Adrenal gland (tissue), 12 donors: ENCODE results near the gene QKI. TPM values are rescaled to one million over a fixed set of nuclear protein-coding genes. Genes with fewer than 3 reads are reported as not detected.

Source experiments
- DNase-seq, 7 donors: peaks; one replicate each; pipeline ENCODE4 v3.0.0-alpha.2; 2019 to 2020
- H3K27ac ChIP-seq, 5 donors: fragments of 200-600 bp; sonication (generic) in 4 of 5; 1 replicate in 3 of 5; 2 replicates in 2 of 5; pipeline versions ENCODE4 v1.5.1 to v1.8.0; 2016 to 2020; ENCODE audit warnings: mild to moderate bottlenecking in 1 of 5
- H3K27me3 ChIP-seq: fragments of 200-600 bp; 2 replicates; pipeline ENCODE4 v1.8.0; 2021
- H3K36me3 ChIP-seq, 2 donors: fragments of 200-600 bp; replicated peaks in 1 of 2; 1 replicate in 1 of 2; 2 replicates in 1 of 2; pipeline versions ENCODE4 v1.5.1 to v1.8.0; 2018 to 2022
- H3K4me1 ChIP-seq, 2 donors: fragments of 200-600 bp; replicated peaks in 1 of 2; 1 replicate in 1 of 2; 2 replicates in 1 of 2; pipeline versions ENCODE4 v1.5.1 to v1.8.0; 2018 to 2021
- H3K4me3 ChIP-seq, 4 donors: fragments of 200-600 bp; sonication (generic) in 3 of 4; one replicate each; pipeline ENCODE4 v1.5.1; 2016 to 2018
- H3K9me3 ChIP-seq, 3 donors: fragments of 200-600 bp; sonication (generic) in 1 of 3; replicated peaks in 1 of 3; 1 replicate in 2 of 3; 2 replicates in 1 of 3; pipeline versions ENCODE4 v1.5.1 to v1.8.0; 2016 to 2021
- CTCF ChIP-seq, 6 experiments: fragments of 450-650 bp in 4 of 6; fragments of 200-600 bp in 2 of 6; sonication (generic) in 1 of 6; IDR thresholded peaks; 1 replicate in 5 of 6; 2 replicates in 1 of 6; pipeline versions ENCODE4 v1.5.1 to v1.8.0; 2016 to 2021; ENCODE audit warnings: antibody characterized with exemption in 6 of 6, mild to moderate bottlenecking in 2 of 6, moderate library complexity in 1 of 6
- POLR2A ChIP-seq, 2 donors: fragments of 450-650 bp; IDR thresholded peaks; one replicate each; pipeline ENCODE4 v1.6.1; 2017; ENCODE audit warnings: antibody characterized with exemption in 2 of 2, mild to moderate bottlenecking in 2 of 2, moderate library complexity in 1 of 2
- WGBS, 4 donors: extraction: QIAGEN DNeasy Blood & Tissue Kit in 2 of 4; methylation state at CpG; one replicate each; pipeline versions ENCODE4 v1.1.5 to v1.1.7; 2013 to 2017; 5-methylcytosine and 5-hydroxymethylcytosine counted together
- intact Hi-C, 2 donors: fragments of 100-400 bp; cut with DNase I; formaldehyde crosslinking; loops; one replicate each; pipeline versions ENCODE4 v1.14.1 to v1.15.0; 2022 to 2023
- polyA plus RNA-seq, 3 donors: library from polyadenylated mRNA; stranded (reverse); fragments of 200-250 nt in 2 of 3; fragments of 350-450 nt in 1 of 3; fragmentation: Illumina TruSeq in 1 of 3; extraction: RNeasy Lipid Tissue Mini Kit (QIAGEN cat#74804) in 1 of 3; gene quantifications; one replicate each; pipeline ENCODE4 v1.2.3, GENCODE V29; 2013 to 2014
- total RNA-seq, 9 donors: library from RNA; depleted of rRNA in 4 of 9; stranded (reverse); fragments of >200 nt in 4 of 9; fragments of 120-200 nt in 1 of 9; fragmentation: NEBNext Ultra II Directional in 1 of 9; extraction: Animal tissue kit (Norgen Biotek cat#: 25700) in 1 of 9; gene quantifications; one replicate each; pipeline versions ENCODE4 v1.1.0 to v1.2.4, GENCODE V29; 2013 to 2023
- donor health status: healthy with polysubstance abuse.
- donor health status: Bipolar disorder and iron deficiency.
- donor health status: DM: yes; HTN: yes; CAD: no.
- donor health status: DM: no; HTN: no; CAD: no.
- donor health status: DM: no; HTN: no; CAD: no.
- donor health status: DM: yes; HTN: yes; CAD: no.

The QKI gene
- total and polyA plus RNA-seq, 12 donors: 10.3 to 207 (median 130) TPM

DNA sequence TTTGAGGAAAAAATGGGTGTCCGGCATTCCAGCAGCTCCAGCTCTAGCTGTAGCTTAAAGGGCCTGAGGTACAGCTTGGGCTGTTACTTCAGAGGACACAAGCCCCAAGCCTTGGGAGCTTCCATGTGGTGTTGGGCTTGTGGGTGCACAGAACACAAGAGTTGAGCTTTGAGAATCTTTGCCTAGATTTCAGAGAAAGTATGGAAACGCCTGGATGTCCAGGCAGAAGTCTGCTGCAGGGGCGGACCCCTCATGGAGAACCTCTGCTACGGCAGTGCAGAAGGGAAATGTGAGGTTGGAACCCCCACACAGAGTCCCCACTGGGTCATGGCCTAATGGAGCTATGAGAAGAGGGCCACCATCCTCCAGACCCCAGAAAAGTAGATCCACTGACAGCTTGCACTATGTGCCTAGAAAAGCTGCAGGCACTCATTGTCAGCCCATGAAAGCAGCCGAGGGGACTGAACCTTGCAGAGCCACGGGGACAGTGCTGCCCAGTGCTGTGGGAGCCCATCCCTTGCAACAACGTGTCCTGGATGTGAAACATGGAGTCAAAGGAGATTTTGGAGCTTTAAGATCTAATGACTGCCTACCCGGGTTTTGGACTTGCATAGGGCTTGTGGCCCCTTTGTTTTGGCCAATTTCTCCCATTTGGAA, 90.6 kb downstream of the QKI start:
- Histone ChIP-seq H3K36me3 (no peaks in the 10 kb centered on the region), H3K4me3 (no peak overlapping the region), H3K27ac (no peak overlapping the region), H3K4me1 (peaks cover 0 to 7% of the 10 kb centered on the region in 2 donors), H3K9me3 (peaks cover 0 to 5% (median 5%) of the 10 kb centered on the region in 3 donors), H3K27me3 (no peaks in the 10 kb centered on the region)
- DNase-seq: no peak
- WGBS, 4 donors: 75 to 96% (median 86%) methylated on average over 5 to 8 of the region's 8 CpGs
- TF ChIP-seq POLR2A (IDR thresholded peaks at IDR 0.05) (no peak), CTCF (IDR thresholded peaks at IDR 0.05) (no peak)
- intact Hi-C loops: no loop called here

DNA sequence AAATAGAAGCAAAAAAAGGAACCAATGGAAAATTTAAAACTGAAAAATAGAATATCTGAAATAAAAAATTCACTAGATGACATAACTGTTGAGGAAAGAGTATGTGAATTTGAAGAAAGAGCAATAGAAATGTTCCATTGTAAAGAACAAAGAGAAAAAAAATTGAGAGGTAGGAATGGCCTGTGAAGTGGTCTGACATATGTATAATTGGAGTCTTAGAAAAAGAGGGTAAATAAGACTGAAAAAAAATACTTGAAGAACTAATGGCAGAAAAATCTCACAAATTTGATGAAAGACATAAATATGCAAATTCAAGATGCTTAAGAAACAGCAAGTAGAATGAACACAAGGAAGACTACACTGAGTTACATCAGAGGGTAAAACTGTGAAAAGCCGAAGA, 93.4 kb downstream of the QKI start:
- no peaks in the 10 kb centered on the region for H3K27me3 ChIP-seq
- 94 to 100% (median 98%) methylated on average over 1 of the region's 1 CpG for WGBS, 4 donors
- H3K27ac ChIP-seq: no peak overlapping the region
- no peak overlapping the region for H3K4me3 ChIP-seq
- TF ChIP-seq POLR2A (IDR thresholded peaks at IDR 0.05) (no peak), CTCF (IDR thresholded peaks at IDR 0.05) (no peak)
- H3K4me1 ChIP-seq: peaks cover 0 to 5% of the 10 kb centered on the region in 2 donors
- intact Hi-C loops: no loop called here
- peaks cover 0 to 5% (median 5%) of the 10 kb centered on the region in 3 donors for H3K9me3 ChIP-seq
- no peaks in the 10 kb centered on the region for H3K36me3 ChIP-seq
- DNase-seq: no peak

GRCh38 chr6:163513003-163513402, 98.5 kb downstream of the QKI start:
- Histone ChIP-seq H3K27ac (no peak overlapping the region), H3K4me1 (peaks cover 5 to 18% of the 10 kb centered on the region in 2 donors), H3K27me3 (no peaks in the 10 kb centered on the region), H3K4me3 (no peak overlapping the region), H3K9me3 (peaks cover 0 to under 1% (median under 1%) of the 10 kb centered on the region in 3 donors), H3K36me3 (no peaks in the 10 kb centered on the region)
- TF ChIP-seq CTCF (IDR thresholded peaks at IDR 0.05) (no peak), POLR2A (IDR thresholded peaks at IDR 0.05) (no peak)
- DNase-seq: no peak
- intact Hi-C loops: no loop called here
- WGBS, 4 donors: 84 to 91% (median 89%) methylated on average over 4 of the region's 4 CpGs

DNA sequence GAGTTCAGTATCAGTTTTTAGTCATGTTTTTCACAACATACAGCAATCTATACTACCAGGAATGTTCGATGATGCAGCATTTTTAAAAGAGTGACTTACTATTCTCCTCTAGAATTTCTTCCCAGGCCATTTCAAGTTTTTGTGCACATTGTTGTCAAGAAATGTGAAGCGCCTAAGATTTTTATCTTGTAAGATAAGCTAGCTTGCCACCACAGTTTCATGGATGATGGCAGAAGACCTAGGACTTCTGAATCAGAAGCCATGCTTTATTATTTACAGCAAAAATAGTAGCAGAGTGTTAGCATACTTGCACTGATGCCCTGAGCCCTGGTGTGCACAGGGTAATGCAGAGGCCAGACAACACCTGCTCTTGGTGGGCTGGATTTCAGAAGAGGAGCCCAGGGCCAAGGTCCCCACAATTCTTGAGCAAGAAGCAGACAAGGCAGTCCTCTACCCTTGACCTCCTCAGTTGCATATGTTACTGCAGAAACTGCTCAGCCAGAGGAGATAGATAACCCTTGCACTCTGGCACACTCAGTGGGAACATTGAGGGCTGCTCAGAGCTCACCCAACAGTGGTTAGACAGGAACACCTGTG, 99.2 kb downstream of the QKI start:
- 80 to 92% (median 89%) methylated on average over 2 of the region's 2 CpGs for WGBS, 4 donors
- H3K4me1 ChIP-seq: peaks cover 5 to 20% of the 10 kb centered on the region in 2 donors
- DNase-seq: no peak
- H3K9me3 ChIP-seq: no peaks in the 10 kb centered on the region
- H3K27me3 ChIP-seq: no peaks in the 10 kb centered on the region
- no peaks in the 10 kb centered on the region for H3K36me3 ChIP-seq
- no peak overlapping the region for H3K4me3 ChIP-seq
- intact Hi-C loops: no loop called here
- TF ChIP-seq POLR2A (IDR thresholded peaks at IDR 0.05) (no peak), CTCF (IDR thresholded peaks at IDR 0.05) (no peak)
- no peak overlapping the region for H3K27ac ChIP-seq
